Upper lobe of right lung (tissue), 1 donor: ENCODE results near the gene USP25. TPM values are rescaled to one million over a fixed set of nuclear protein-coding genes. Genes with fewer than 3 reads are reported as not detected.

Experiments
- ATAC-seq: fragments of 200-7000 bp; cut with Tn5 transposase; one replicate; pipeline ENCODE4 v1.9.1; 2020; ENCODE audit warnings: mild to moderate bottlenecking, moderate library complexity
- DNase-seq: peaks from one replicate; pipeline ENCODE4 v3.0.0-alpha.2; 2020
- H3K27ac ChIP-seq: fragments of 200-600 bp; one replicate; pipeline ENCODE4 v1.8.0; 2022
- H3K27me3 ChIP-seq: fragments of 200-600 bp; one replicate; pipeline ENCODE4 v1.8.0; 2022; ENCODE audit warnings: mild to moderate bottlenecking
- H3K36me3 ChIP-seq: fragments of 200-600 bp; one replicate; pipeline ENCODE4 v1.8.0; 2022
- H3K4me1 ChIP-seq: fragments of 200-600 bp; one replicate; pipeline ENCODE4 v1.8.0; 2022
- H3K4me3 ChIP-seq: fragments of 200-600 bp; one replicate; pipeline ENCODE4 v1.8.0; 2022; ENCODE audit warnings: mild to moderate bottlenecking
- H3K9me3 ChIP-seq: fragments of 200-600 bp; one replicate; pipeline ENCODE4 v1.8.0; 2022
- intact Hi-C: fragments of 100-400 bp; cut with DNase I; formaldehyde crosslinking; loops from one replicate; pipeline ENCODE4 v1.11.0; 2022
- total RNA-seq: library from RNA; stranded (reverse); fragmentation: NEBNext Ultra II Directional; extraction: Animal tissue kit (Norgen Biotek cat#: 25700); gene quantifications from one replicate; pipeline ENCODE4 v1.2.1, GENCODE V29; 2021
- TF ChIP-seq, protein P1 (sequence below): fragments of 200-600 bp; IDR thresholded peaks from one replicate; pipeline ENCODE4 v1.8.0; 2022; ENCODE audit warnings: antibody characterized with exemption
- donor health status: DM: no; HTN: yes; CAD: no; lungs with severe emphysema.

USP25 gene
- total RNA-seq, 1 donor from 2014 or later: 65.0 TPM

DNA sequence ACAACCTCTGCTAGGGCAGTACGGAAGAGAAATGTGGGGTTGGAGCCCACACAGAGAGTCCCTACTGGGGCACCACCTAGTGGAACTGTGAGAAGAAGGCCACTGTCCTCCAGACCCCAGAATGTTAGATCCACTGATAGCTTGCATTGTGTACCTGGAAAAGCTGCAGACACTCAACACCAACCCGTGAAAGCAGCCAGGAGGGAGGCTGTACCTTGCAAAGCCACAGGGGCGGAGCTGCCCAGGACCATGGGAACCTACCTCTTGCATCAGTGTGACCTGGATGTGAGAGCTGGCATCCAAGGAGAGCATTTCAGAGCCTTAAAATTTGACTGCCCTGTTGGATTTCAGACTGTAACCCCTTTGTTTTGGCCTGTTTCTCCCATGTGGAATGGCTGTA is 85.5 kb downstream of the USP25 start:
- Histone ChIP-seq H3K27me3 (no peaks in the 10 kb centered on the region), H3K36me3 (peaks cover 27% of the 10 kb centered on the region), H3K4me1 (no peaks in the 10 kb centered on the region), H3K9me3 (no peaks in the 10 kb centered on the region), H3K27ac (no peak overlapping the region), H3K4me3 (no peak overlapping the region)
- no peak for DNase-seq
- TF ChIP-seq, protein P1, sequence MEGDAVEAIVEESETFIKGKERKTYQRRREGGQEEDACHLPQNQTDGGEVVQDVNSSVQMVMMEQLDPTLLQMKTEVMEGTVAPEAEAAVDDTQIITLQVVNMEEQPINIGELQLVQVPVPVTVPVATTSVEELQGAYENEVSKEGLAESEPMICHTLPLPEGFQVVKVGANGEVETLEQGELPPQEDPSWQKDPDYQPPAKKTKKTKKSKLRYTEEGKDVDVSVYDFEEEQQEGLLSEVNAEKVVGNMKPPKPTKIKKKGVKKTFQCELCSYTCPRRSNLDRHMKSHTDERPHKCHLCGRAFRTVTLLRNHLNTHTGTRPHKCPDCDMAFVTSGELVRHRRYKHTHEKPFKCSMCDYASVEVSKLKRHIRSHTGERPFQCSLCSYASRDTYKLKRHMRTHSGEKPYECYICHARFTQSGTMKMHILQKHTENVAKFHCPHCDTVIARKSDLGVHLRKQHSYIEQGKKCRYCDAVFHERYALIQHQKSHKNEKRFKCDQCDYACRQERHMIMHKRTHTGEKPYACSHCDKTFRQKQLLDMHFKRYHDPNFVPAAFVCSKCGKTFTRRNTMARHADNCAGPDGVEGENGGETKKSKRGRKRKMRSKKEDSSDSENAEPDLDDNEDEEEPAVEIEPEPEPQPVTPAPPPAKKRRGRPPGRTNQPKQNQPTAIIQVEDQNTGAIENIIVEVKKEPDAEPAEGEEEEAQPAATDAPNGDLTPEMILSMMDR: no peak
- no peak for ATAC-seq
- intact Hi-C loops: no loop called here

DNA sequence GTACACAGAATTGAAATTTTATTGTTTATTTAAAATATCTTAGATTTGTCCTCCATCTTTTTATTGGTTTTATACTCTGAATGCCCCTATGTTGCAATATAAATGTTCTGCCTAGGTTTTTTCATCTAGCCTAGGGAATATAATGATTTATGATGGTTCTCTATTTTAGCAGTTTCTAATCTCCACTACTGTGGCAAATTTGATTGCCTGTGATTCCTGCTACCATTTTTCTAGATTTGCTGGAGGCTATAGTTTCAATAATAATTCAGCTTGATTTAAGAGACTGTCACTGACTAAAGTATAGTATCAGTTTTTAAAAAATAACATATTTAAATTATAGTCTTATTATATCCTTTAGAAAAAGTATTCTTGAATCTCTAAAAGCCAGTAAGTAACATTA is 90.5 kb downstream of the USP25 start:
- intact Hi-C loops: no loop called here
- no peaks in the 10 kb centered on the region for H3K27me3 ChIP-seq
- H3K27ac ChIP-seq: no peak overlapping the region
- H3K4me3 ChIP-seq: no peak overlapping the region
- no peaks in the 10 kb centered on the region for H3K9me3 ChIP-seq
- H3K4me1 ChIP-seq: no peaks in the 10 kb centered on the region
- TF ChIP-seq, protein P1: no peak
- DNase-seq (no peak), ATAC-seq (no peak)
- H3K36me3 ChIP-seq: peaks cover 12% of the 10 kb centered on the region

DNA sequence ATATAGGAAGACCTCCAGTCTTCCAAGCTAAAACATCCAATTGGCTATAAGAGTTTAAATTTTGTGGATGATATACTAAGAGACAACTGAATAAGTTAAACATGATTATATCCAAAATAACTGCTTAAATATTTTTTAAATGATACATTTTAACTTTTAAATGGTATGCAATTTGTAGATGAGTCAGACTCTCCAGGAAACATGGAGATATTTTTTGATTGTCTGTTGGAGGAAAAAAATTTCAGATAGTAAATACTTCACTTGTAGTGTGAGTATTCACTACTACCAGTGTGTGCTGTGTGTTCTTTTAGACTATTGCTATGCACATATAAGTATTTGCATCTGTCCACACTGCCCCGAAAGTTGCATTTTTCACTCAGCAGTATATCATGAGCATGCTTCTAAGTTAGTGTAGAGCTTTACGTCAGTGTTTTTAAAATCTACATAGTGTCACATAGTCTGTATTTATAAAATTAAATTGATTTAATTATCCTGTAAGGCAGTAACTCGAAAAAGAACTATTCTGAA is 91.1 kb downstream of the USP25 start:
- TF ChIP-seq, protein P1: no peak
- DNase-seq: no peak
- no peak overlapping the region for H3K4me3 ChIP-seq
- no peak for ATAC-seq
- peaks cover 3% of the 10 kb centered on the region for H3K4me1 ChIP-seq
- no peaks in the 10 kb centered on the region for H3K9me3 ChIP-seq
- peaks cover 15% of the 10 kb centered on the region for H3K36me3 ChIP-seq
- H3K27me3 ChIP-seq: no peaks in the 10 kb centered on the region
- intact Hi-C loops: no loop called here
- H3K27ac ChIP-seq: no peak overlapping the region

DNA sequence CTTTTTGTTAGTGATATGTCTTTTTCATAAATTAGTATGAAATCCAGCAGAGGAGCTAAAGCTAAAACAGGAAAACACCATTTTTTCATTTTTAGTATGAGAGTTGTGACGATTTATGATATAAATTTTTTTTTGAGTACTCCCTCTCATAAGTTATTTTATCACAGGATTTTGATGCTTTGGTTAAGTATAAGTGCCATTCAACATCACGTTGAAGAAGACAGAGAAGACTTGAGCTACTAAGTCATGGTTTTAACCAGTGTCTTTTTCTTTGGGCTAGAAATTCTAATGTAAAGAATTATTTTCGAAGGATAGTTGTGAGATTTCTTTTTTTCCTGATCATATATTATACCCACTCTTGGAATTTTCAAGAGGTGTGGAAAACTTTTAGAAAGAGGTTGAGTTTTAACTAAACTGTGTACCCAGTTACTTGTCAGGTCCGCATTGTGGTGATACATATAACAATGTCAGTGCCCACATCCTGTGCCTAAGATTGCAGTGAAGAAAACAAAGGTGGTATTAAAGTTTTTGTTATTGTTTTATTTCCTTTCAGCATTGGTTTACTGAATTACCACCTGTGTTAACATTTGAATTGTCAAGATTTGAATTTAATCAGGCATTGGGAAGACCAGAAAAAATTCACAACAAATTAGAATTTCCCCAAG is 93.8 kb downstream of the USP25 start:
- intact Hi-C loops: no loop called here
- no peak overlapping the region for H3K27ac ChIP-seq
- DNase-seq (no peak), ATAC-seq (no peak)
- H3K36me3 ChIP-seq: peaks cover 31% of the 10 kb centered on the region
- H3K4me1 ChIP-seq: peaks cover 8% of the 10 kb centered on the region
- TF ChIP-seq, protein P1: no peak
- no peak overlapping the region for H3K4me3 ChIP-seq
- H3K27me3 ChIP-seq: no peaks in the 10 kb centered on the region
- no peaks in the 10 kb centered on the region for H3K9me3 ChIP-seq

DNA sequence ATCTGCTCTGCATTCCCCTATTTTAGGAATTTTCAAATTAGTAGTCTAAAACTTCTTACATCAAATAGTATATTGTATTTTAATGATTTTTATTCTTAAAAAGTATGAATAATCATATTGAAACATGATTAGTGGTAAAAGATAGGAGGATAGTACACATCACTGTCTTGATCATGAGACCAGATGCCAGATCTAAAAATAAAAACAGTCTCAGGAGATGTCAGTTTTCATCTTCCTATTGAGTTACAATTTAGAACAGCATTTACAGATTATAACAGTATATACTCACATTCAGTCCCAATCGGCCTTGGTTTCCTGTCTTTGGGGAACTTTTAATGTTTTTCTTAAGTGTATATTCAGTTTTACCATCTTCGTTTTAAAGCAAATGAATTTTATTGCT is 95.9 kb downstream of the USP25 start:
- ATAC-seq (no peak), DNase-seq (no peak)
- Histone ChIP-seq H3K36me3 (peaks cover 33% of the 10 kb centered on the region), H3K4me3 (no peak overlapping the region), H3K4me1 (peaks cover 8% of the 10 kb centered on the region), H3K9me3 (no peaks in the 10 kb centered on the region), H3K27me3 (no peaks in the 10 kb centered on the region), H3K27ac (no peak overlapping the region)
- TF ChIP-seq, protein P1: no peak
- intact Hi-C loops: no loop called here
